IMR-90 (cell line): ENCODE data around the gene MMP12. TPM values are rescaled to one million over a fixed set of nuclear protein-coding genes. Genes with fewer than 3 reads are reported as not detected.

Experiments
- ATAC-seq: fragments of 200-7000 bp; cut with Tn5 transposase; 2 replicates; pipeline ENCODE4 v1.9.1; 2020; ENCODE audit warnings: low read depth, mild to moderate bottlenecking, moderate library complexity
- BruUV-seq: library from RNA; stranded (reverse); fragments of 400-500 nt; replicated peaks from 2 replicates; lab custom pipeline; 2021; lab: Mats Ljungman, UMichigan
- CTCF ChIA-PET: fragments of 300-600 bp; formaldehyde crosslinking; extraction: SDS; loops from one replicate; lab custom pipeline; 2021; ENCODE audit warnings: antibody characterized with exemption; lab: Yijun Ruan, JAX
- POLR2A ChIA-PET: fragments of 300-600 bp; sonication (Branson Sonifier 250); formaldehyde crosslinking; loops from one replicate; lab custom pipeline; 2022; ENCODE audit warnings: antibody characterized with exemption; ENCODE audit not compliant: unreplicated experiment; lab: Charles Lee
- DNase-seq: peaks from one replicate; pipeline ENCODE4 v3.0.0; 2013
- H2AFZ ChIP-seq: replicated peaks from 2 replicates; pipeline ENCODE3; 2013; ENCODE audit warnings: low read length, mild to moderate bottlenecking; ENCODE audit not compliant: poor library complexity
- H2AK5ac ChIP-seq: 2 replicates; pipeline ENCODE4 v1.6.1; 2013; ENCODE audit warnings: low read depth, low read length, inconsistent platforms
- H2AK9ac ChIP-seq: replicated peaks from 2 replicates; pipeline ENCODE3; 2013; ENCODE audit warnings: mild to moderate bottlenecking, low read depth, low read length, moderate library complexity; ENCODE audit not compliant: poor library complexity
- H2BK120ac ChIP-seq: 2 replicates; pipeline ENCODE4 v1.6.1; 2013; ENCODE audit warnings: low read depth, low read length, inconsistent platforms
- H2BK15ac ChIP-seq: 3 replicates; pipeline ENCODE4 v1.6.1; 2013; ENCODE audit warnings: low read depth, low read length, inconsistent platforms
- H2BK20ac ChIP-seq: 2 replicates; pipeline ENCODE4 v1.6.1; 2013; ENCODE audit warnings: low read depth, mild to moderate bottlenecking, inconsistent platforms, low read length, moderate library complexity
- H2BK5ac ChIP-seq: 2 replicates; pipeline ENCODE4 v1.6.1; 2013; ENCODE audit warnings: mild to moderate bottlenecking, low read depth, low read length, inconsistent platforms; ENCODE audit not compliant: poor library complexity, severe bottlenecking
- H3K14ac ChIP-seq: replicated peaks from 2 replicates; pipeline ENCODE4 v1.6.1; 2013; ENCODE audit warnings: low read depth, low read length, inconsistent platforms
- H3K18ac ChIP-seq: 2 replicates; pipeline ENCODE4 v1.6.1; 2013; ENCODE audit warnings: low read depth, low read length, control low read depth
- H3K23ac ChIP-seq: 2 replicates; pipeline ENCODE4 v1.6.1; 2013; ENCODE audit warnings: low read depth, low read length, inconsistent platforms
- H3K27ac ChIP-seq: 2 replicates; pipeline ENCODE4 v1.5.1; 2013; ENCODE audit warnings: mild to moderate bottlenecking, control low read depth, low read length; ENCODE audit not compliant: insufficient read depth
- H3K27me3 ChIP-seq: 2 replicates; pipeline ENCODE4 v1.6.1; 2013; ENCODE audit warnings: low read length; ENCODE audit not compliant: control insufficient read depth, insufficient read depth
- H3K36me3 ChIP-seq: 2 replicates; pipeline ENCODE4 v1.6.1; 2013; ENCODE audit warnings: low read length, mixed read lengths; ENCODE audit not compliant: control insufficient read depth, insufficient read depth
- H3K4ac ChIP-seq: 2 replicates; pipeline ENCODE4 v1.6.1; 2013; ENCODE audit warnings: low read depth, low read length, inconsistent platforms
- H3K4me1 ChIP-seq: 2 replicates; pipeline ENCODE4 v1.6.1; 2013; ENCODE audit warnings: low read length, mixed read lengths; ENCODE audit not compliant: control insufficient read depth, insufficient read depth
- H3K4me2 ChIP-seq: 2 replicates; pipeline ENCODE4 v1.6.1; 2013; ENCODE audit warnings: low read depth, mild to moderate bottlenecking, control low read depth, low read length, moderate library complexity
- H3K4me3 ChIP-seq: 2 replicates; pipeline ENCODE4 v1.5.1; 2013; ENCODE audit warnings: low read depth, mild to moderate bottlenecking, control low read depth, low read length, moderate library complexity; ENCODE audit not compliant: insufficient read depth
- H3K56ac ChIP-seq: 2 replicates; pipeline ENCODE4 v1.6.1; 2013; ENCODE audit warnings: low read length, inconsistent platforms; ENCODE audit not compliant: insufficient read depth; ENCODE audit errors: extremely low read depth
- H3K79me1 ChIP-seq, 2 experiments: 2 replicates each; pipeline ENCODE4 v1.6.1; 2013; ENCODE audit warnings: low read length in 2 of 2, inconsistent platforms in 1 of 2, low read depth in 1 of 2
- H3K9ac ChIP-seq: 2 replicates; pipeline ENCODE4 v1.6.1; 2013; ENCODE audit warnings: low read depth, low read length, control low read depth
- H3K9me1 ChIP-seq: 2 replicates; pipeline ENCODE4 v1.6.1; 2013; ENCODE audit warnings: low read length, inconsistent platforms; ENCODE audit not compliant: insufficient read depth
- H3K9me3 ChIP-seq: 2 replicates; pipeline ENCODE4 v1.6.1; 2013; ENCODE audit warnings: low read length; ENCODE audit not compliant: control insufficient read depth, insufficient read depth
- H4K20me1 ChIP-seq: 2 replicates; pipeline ENCODE4 v1.6.1; 2013; ENCODE audit warnings: low read length, inconsistent platforms; ENCODE audit not compliant: insufficient read depth
- H4K5ac ChIP-seq: 2 replicates; pipeline ENCODE4 v1.6.1; 2013; ENCODE audit warnings: mild to moderate bottlenecking, low read depth, low read length, control low read depth
- H4K8ac ChIP-seq, 2 experiments: 2 replicates each; pipeline ENCODE4 v1.6.1; 2013; ENCODE audit warnings: low read depth in 2 of 2, low read length in 2 of 2, control low read depth in 1 of 2, inconsistent platforms in 1 of 2
- H4K91ac ChIP-seq: 2 replicates; pipeline ENCODE4 v1.6.1; 2013; ENCODE audit warnings: low read depth, low read length, inconsistent platforms; ENCODE audit not compliant: insufficient read depth
- BHLHE40 ChIP-seq: fragments of 150-350 bp; IDR thresholded peaks from 2 replicates; pipeline ENCODE4 v1.6.1; 2016; ENCODE audit warnings: mild to moderate bottlenecking, low read depth, low read length
- CEBPB ChIP-seq: IDR thresholded peaks from 2 replicates; pipeline ENCODE4 v1.6.1; 2012; ENCODE audit warnings: low read depth, low read length, improper control_type of control experiment
- CHD1 ChIP-seq: IDR thresholded peaks from 2 replicates; pipeline ENCODE4 v1.6.1; 2012; ENCODE audit warnings: low read depth, low read length, improper control_type of control experiment
- ELK1 ChIP-seq: fragments of 150-350 bp; IDR thresholded peaks from 2 replicates; pipeline ENCODE4 v1.6.1; 2016; ENCODE audit warnings: low read depth, mild to moderate bottlenecking, low read length, moderate library complexity, borderline replicate concordance
- FOS ChIP-seq: fragments of 150-350 bp; IDR thresholded peaks from 2 replicates; pipeline ENCODE4 v1.6.1; 2016; ENCODE audit warnings: low read depth, low read length
- MAFK ChIP-seq: IDR thresholded peaks from 2 replicates; pipeline ENCODE4 v1.6.1; 2012; ENCODE audit warnings: low read depth, low read length, improper control_type of control experiment
- MAZ ChIP-seq: IDR thresholded peaks from 2 replicates; pipeline ENCODE4 v1.6.1; 2012; ENCODE audit warnings: low read depth, mild to moderate bottlenecking, low read length, improper control_type of control experiment, moderate library complexity, borderline replicate concordance
- MXI1 ChIP-seq: IDR thresholded peaks from 2 replicates; pipeline ENCODE4 v1.6.1; 2012; ENCODE audit warnings: low read depth, mild to moderate bottlenecking, low read length, moderate library complexity, borderline replicate concordance
- NFE2L2 ChIP-seq: fragments of 150-350 bp; IDR thresholded peaks from 2 replicates; pipeline ENCODE4 v1.6.1; 2016; ENCODE audit warnings: low read depth, mild to moderate bottlenecking, low read length
- POLR2A ChIP-seq: IDR thresholded peaks from 2 replicates; pipeline ENCODE4 v1.6.1; 2012; ENCODE audit warnings: mild to moderate bottlenecking, low read depth, low read length
- RAD21 ChIP-seq: IDR thresholded peaks from 2 replicates; pipeline ENCODE4 v1.6.1; 2012; ENCODE audit warnings: low read length, improper control_type of control experiment
- RCOR1 ChIP-seq: IDR thresholded peaks from 2 replicates; pipeline ENCODE4 v1.6.1; 2012; ENCODE audit warnings: mild to moderate bottlenecking, low read length, improper control_type of control experiment; ENCODE audit not compliant: insufficient replicate concordance
- RFX5 ChIP-seq: IDR thresholded peaks from 2 replicates; pipeline ENCODE4 v1.8.0; 2012; ENCODE audit warnings: low read depth, mild to moderate bottlenecking, low read length, moderate library complexity
- SMC3 ChIP-seq: fragments of 150-350 bp; IDR thresholded peaks from 2 replicates; pipeline ENCODE4 v1.6.1; 2016; ENCODE audit warnings: low read depth, mild to moderate bottlenecking, antibody characterized with exemption, low read length, moderate library complexity
- USF2 ChIP-seq: fragments of 150-350 bp; IDR thresholded peaks from 2 replicates; pipeline ENCODE4 v1.6.1; 2017; ENCODE audit warnings: mild to moderate bottlenecking, antibody characterized with exemption, low read length, low read depth
- WGBS, 2 experiments: methylation state at CpG; one replicate each; pipeline versions ENCODE4 v1.1.5 to v1.1.7; 2013; ENCODE audit warnings: missing lambda C conversion rate in 2 of 2; ENCODE audit not compliant: insufficient read length in 1 of 2; ENCODE audit errors: extremely low coverage in 2 of 2; 5-methylcytosine and 5-hydroxymethylcytosine counted together
- dilution Hi-C: fragments of 300-500 bp; cut with HindIII; formaldehyde crosslinking; loops from one replicate; pipeline ENCODE4 v1.14.3; 2018; ENCODE audit warnings: low sequenced_read_pairs; ENCODE audit not compliant: unreplicated experiment
- in situ Hi-C: fragments of 300-500 bp; cut with MboI; formaldehyde crosslinking; loops from 3 replicates; pipeline ENCODE4 v1.14.3; 2019; ENCODE audit warnings: low sequenced_read_pairs, inconsistent platforms, mixed read lengths
- intact Hi-C: fragments of 100-400 bp; cut with micrococcal nuclease; formaldehyde crosslinking; loops from 2 replicates; pipeline ENCODE4 v1.10.0; 2022
- polyA plus RNA-seq, 3 experiments: library from polyadenylated mRNA; depleted of rRNA; stranded (reverse); fragments of >200 nt; gene quantifications; 2 replicates each; pipeline ENCODE4 v1.2.3, GENCODE V29; 2012; ENCODE audit warnings: low replicate concordance in 1 of 3
- total RNA-seq: library from RNA; depleted of rRNA; stranded (reverse); fragments of >200 nt; gene quantifications from 2 replicates; pipeline ENCODE4 v1.2.3, GENCODE V29; 2012
- TF ChIP-seq, protein P1 (sequence below): conservative IDR thresholded peaks from 2 replicates; pipeline ENCODE4 v1.5.1; 2012; ENCODE audit warnings: mild to moderate bottlenecking, low read depth, low read length, improper control_type of control experiment

MMP12 gene
- total and polyA plus RNA-seq, 2 of the 4 experiments (the other 2 are of a cell fraction), result not detected

DNA sequence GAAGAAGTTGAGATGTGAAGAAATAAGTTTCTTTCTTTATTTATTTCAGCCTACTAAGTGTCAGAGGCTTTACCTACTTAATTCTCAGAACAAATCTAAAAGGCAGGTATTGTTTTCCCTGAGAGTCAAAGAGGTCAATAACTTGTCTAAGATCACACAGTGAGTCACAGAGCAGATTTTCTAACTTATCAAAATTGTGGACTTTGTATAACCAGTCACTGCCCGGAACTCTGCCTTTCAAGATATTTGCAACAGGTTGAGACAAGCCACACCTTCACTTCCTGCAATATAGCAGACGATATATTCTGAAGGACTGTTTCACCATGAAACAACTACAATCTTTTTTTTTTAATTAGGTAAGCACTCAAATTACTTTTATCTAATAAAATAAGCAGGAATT lies 20.8 kb downstream of the MMP12 start:
- H2AFZ ChIP-seq, result no peak overlapping the region
- dilution Hi-C loops, result no loop called here
- no peak overlapping the region for H2BK20ac ChIP-seq
- TF ChIP-seq POLR2A, result no peak
- no peak for TF ChIP-seq ELK1
- no peak for TF ChIP-seq MAZ
- no peak for TF ChIP-seq CHD1
- TF ChIP-seq CEBPB, result no peak
- no peak for TF ChIP-seq NFE2L2
- TF ChIP-seq SMC3, result no peak
- no peak for TF ChIP-seq BHLHE40
- no peak for TF ChIP-seq RFX5
- no peak for TF ChIP-seq FOS
- TF ChIP-seq MXI1, result no peak
- TF ChIP-seq USF2, result no peak
- no peak for TF ChIP-seq RAD21
- TF ChIP-seq, protein P1, sequence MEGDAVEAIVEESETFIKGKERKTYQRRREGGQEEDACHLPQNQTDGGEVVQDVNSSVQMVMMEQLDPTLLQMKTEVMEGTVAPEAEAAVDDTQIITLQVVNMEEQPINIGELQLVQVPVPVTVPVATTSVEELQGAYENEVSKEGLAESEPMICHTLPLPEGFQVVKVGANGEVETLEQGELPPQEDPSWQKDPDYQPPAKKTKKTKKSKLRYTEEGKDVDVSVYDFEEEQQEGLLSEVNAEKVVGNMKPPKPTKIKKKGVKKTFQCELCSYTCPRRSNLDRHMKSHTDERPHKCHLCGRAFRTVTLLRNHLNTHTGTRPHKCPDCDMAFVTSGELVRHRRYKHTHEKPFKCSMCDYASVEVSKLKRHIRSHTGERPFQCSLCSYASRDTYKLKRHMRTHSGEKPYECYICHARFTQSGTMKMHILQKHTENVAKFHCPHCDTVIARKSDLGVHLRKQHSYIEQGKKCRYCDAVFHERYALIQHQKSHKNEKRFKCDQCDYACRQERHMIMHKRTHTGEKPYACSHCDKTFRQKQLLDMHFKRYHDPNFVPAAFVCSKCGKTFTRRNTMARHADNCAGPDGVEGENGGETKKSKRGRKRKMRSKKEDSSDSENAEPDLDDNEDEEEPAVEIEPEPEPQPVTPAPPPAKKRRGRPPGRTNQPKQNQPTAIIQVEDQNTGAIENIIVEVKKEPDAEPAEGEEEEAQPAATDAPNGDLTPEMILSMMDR, result no peak
- no peak for TF ChIP-seq RCOR1
- no peak for TF ChIP-seq MAFK
- H3K27me3 ChIP-seq, result no peaks in the 10 kb centered on the region; the same call in 1 of the 2 replicates
- no peaks in the 10 kb centered on the region for H3K4me1 ChIP-seq
- H4K5ac ChIP-seq, result no peak overlapping the region
- H2AK9ac ChIP-seq, result no peak overlapping the region
- no peak overlapping the region for H2AK5ac ChIP-seq
- no peaks in the 10 kb centered on the region for H3K36me3 ChIP-seq
- no peak overlapping the region for H3K14ac ChIP-seq
- H2BK15ac ChIP-seq, result no peak overlapping the region
- no TSS peak for BruUV-seq
- H3K4me3 ChIP-seq, result no peak overlapping the region
- no peak overlapping the region for H2BK120ac ChIP-seq
- WGBS, 2 experiments, result 88% methylated on average over 1 of the region's 2 CpGs; no CpG with 5 or more reads in 1 of the 2 experiments
- H3K27ac ChIP-seq, result no peak overlapping the region
- CTCF ChIA-PET, result no interaction called here
- ATAC-seq (no peak), DNase-seq (no peak)
- intact Hi-C loops, result no loop called here
- no peak overlapping the region for H3K23ac ChIP-seq
- no peaks in the 10 kb centered on the region for H3K9me1 ChIP-seq
- no peaks in the 10 kb centered on the region for H3K9me3 ChIP-seq
- H3K79me1 ChIP-seq, result no peaks in the 10 kb centered on the region
- H3K4me2 ChIP-seq, result no peak overlapping the region
- H3K9ac ChIP-seq, result no peak overlapping the region
- no peak overlapping the region for H4K8ac ChIP-seq
- no peak overlapping the region for H3K4ac ChIP-seq
- POLR2A ChIA-PET, result no interaction called here
- no peak overlapping the region for H2BK5ac ChIP-seq
- H3K56ac ChIP-seq, result no peak overlapping the region
- no peak overlapping the region for H3K18ac ChIP-seq
- H4K20me1 ChIP-seq, result no peaks in the 10 kb centered on the region
- in situ Hi-C loops, result no loop called here
- no peak overlapping the region for H4K91ac ChIP-seq
